Caco-2 (cell line): ENCODE data around the gene TRIM48. TPM values are rescaled to one million over a fixed set of nuclear protein-coding genes. Genes with fewer than 3 reads are reported as not detected.
"Not testable (repeated sequence)": the region's sequence is repeated elsewhere in the genome, so short reads cannot be mapped to it uniquely, and the experiment has no call there.

Experiments used
- Bru-seq: library from RNA; stranded (reverse); fragments of 400-500 nt; gene quantifications from one replicate; lab custom pipeline; 2021; lab: Mats Ljungman, UMichigan
- BruChase-seq, 2 experiments: library from RNA; stranded (reverse); fragments of 400-500 nt; gene quantifications; one replicate each; lab custom pipeline; 2021; lab: Mats Ljungman, UMichigan
- BruUV-seq: library from RNA; stranded (reverse); fragments of 400-500 nt; replicated peaks from 2 replicates; lab custom pipeline; 2021; lab: Mats Ljungman, UMichigan
- CTCF ChIA-PET: fragments of 300-600 bp; sonication (Branson Sonifier 250); formaldehyde crosslinking; loops from one replicate; lab custom pipeline; 2022; ENCODE audit warnings: antibody characterized with exemption; lab: Charles Lee
- POLR2A ChIA-PET: fragments of 300-600 bp; sonication (Branson Sonifier 250); formaldehyde crosslinking; loops from one replicate; lab custom pipeline; 2022; ENCODE audit warnings: antibody characterized with exemption; lab: Charles Lee
- DNase-seq, 2 experiments: peaks; one replicate each; pipeline versions ENCODE4 v3.0.0 to v3.0.0-alpha.2; 2020 to 2022
- H3K27me3 ChIP-seq: replicated peaks from 2 replicates; pipeline ENCODE4 v1.6.0; 2011; ENCODE audit warnings: low read length; ENCODE audit not compliant: control insufficient read depth, insufficient read depth
- H3K36me3 ChIP-seq: 2 replicates; pipeline ENCODE4 v1.5.1; 2011; ENCODE audit warnings: low read length; ENCODE audit not compliant: control insufficient read depth, insufficient read depth
- H3K4me1 ChIP-seq: fragments of 250-450 bp; sonication (Bioruptor Pico); 2 replicates; pipeline ENCODE4 v1.5.1; 2020; ENCODE audit warnings: mild to moderate bottlenecking
- H3K4me3 ChIP-seq: 2 replicates; pipeline ENCODE4 v1.5.1; 2011; ENCODE audit warnings: low read depth, mild to moderate bottlenecking, control low read depth, low read length
- H3K9me3 ChIP-seq: fragments of 250-450 bp; sonication (Bioruptor Pico); 2 replicates; pipeline ENCODE4 v1.5.1; 2020; ENCODE audit warnings: mild to moderate bottlenecking, moderate library complexity
- H3K27ac Mint-ChIP-seq: one replicate; pipeline ENCODE4 v1.8.0; 2022; ENCODE audit warnings: mixed read lengths; ENCODE audit not compliant: unreplicated experiment
- H3K27me3 Mint-ChIP-seq: one replicate; pipeline ENCODE4 v1.8.0; 2022; ENCODE audit warnings: mixed read lengths; ENCODE audit not compliant: insufficient read depth, unreplicated experiment
- H3K36me3 Mint-ChIP-seq: one replicate; pipeline ENCODE4 v1.8.0; 2022; ENCODE audit warnings: mild to moderate bottlenecking, mixed read lengths; ENCODE audit not compliant: insufficient read depth, unreplicated experiment
- H3K4me1 Mint-ChIP-seq: one replicate; pipeline ENCODE4 v1.8.0; 2022; ENCODE audit warnings: low read depth, mixed read lengths; ENCODE audit not compliant: unreplicated experiment
- H3K4me3 Mint-ChIP-seq: one replicate; pipeline ENCODE4 v1.8.0; 2022; ENCODE audit warnings: mild to moderate bottlenecking, moderate library complexity, mixed read lengths; ENCODE audit not compliant: unreplicated experiment
- H3K9me3 Mint-ChIP-seq: one replicate; pipeline ENCODE4 v1.8.0; 2022; ENCODE audit warnings: mixed read lengths; ENCODE audit not compliant: unreplicated experiment
- intact Hi-C: fragments of 100-400 bp; cut with micrococcal nuclease; formaldehyde crosslinking; loops from one replicate; pipeline ENCODE4 v1.10.0; 2022; ENCODE audit not compliant: unreplicated experiment
- long read RNA-seq: library from polyadenylated mRNA; stranded (forward); transcript quantifications from one replicate; pipeline ENCODE4 v2.0.0, GENCODE V29; 2022
- total RNA-seq: library from RNA; stranded (reverse); gene quantifications from 2 replicates; pipeline ENCODE4 v1.2.3, GENCODE V29; 2022
- TF ChIP-seq, protein P1 (sequence below), 2 experiments: fragments of 200-600 bp in 1 of 2; IDR thresholded peaks; 1 replicate in 1 of 2; 2 replicates in 1 of 2; pipeline versions ENCODE4 v1.5.1 to v1.8.0; 2011 to 2022; ENCODE audit warnings: antibody characterized with exemption in 1 of 2, control low read depth in 1 of 2, inconsistent platforms in 1 of 2, low read depth in 1 of 2, low read length in 1 of 2, mild to moderate bottlenecking in 1 of 2, moderate library complexity in 1 of 2; ENCODE audit not compliant: insufficient read depth in 1 of 2, severe bottlenecking in 1 of 2, unreplicated experiment in 1 of 2

Gene TRIM48
- total RNA-seq (not detected in 2 replicates), Bru-seq, nascent RNA (percentile 8 among the genes with signal in this experiment), BruChase-seq, experiment 1, labeled RNA remaining after a 2-hour chase (not detected), BruChase-seq, experiment 2, labeled RNA remaining after a 6-hour chase (not detected)
- long read RNA-seq, result 0 reads

DNA sequence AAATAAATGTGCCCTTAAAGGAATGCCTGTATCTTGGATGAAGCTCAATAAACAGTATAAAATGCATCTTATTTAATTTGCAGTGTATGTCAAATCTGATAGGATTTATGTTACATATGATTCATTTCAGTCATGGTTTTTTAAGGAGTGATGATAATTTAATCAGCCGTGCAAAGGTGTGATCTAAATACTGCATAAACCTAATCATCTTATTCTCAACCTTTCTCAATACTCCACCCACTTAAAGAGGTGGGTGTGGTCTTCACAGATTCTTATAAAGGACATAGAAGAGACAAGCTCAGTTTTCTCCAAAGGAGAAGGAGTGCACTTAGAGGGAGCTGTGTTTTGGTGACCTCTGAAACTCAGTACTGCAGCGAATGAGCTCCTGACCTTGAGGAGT lies at the start of gene TRIM48:
TRIM48 (plus strand) TSS at position 301 of the 400 bp plus-strand sequence. CDS start 113 bp downstream, outside the sequence.
- H3K4me1 ChIP-seq, BruUV-seq, H3K9me3 ChIP-seq, H3K9me3 Mint-ChIP-seq, H3K36me3 Mint-ChIP-seq, H3K36me3 ChIP-seq, H3K4me3 Mint-ChIP-seq, H3K4me3 ChIP-seq, H3K27ac Mint-ChIP-seq, H3K27me3 ChIP-seq, DNase-seq, POLR2A ChIA-PET, H3K27me3 Mint-ChIP-seq, CTCF ChIA-PET, H3K4me1 Mint-ChIP-seq: not testable (repeated sequence)
- intact Hi-C loops, result loop anchor here (10.0 kb wide), 1 partner anchor 57 kb away; no protein-coding TSS in a partner anchor

GRCh38 chr11:55238316-55238715 lies 23.6 kb upstream of the TRIM48 start:
- H3K9me3 Mint-ChIP-seq, result peaks cover 32% of the 10 kb centered on the region

GRCh38 chr11:55263081-55263480 lies 1.1 kb downstream of the TRIM48 start:
- POLR2A ChIA-PET, result no interaction called here
- H3K4me1 ChIP-seq, result no peaks in the 10 kb centered on the region
- H3K27me3 Mint-ChIP-seq, result no peaks in the 10 kb centered on the region
- H3K27ac Mint-ChIP-seq, result no peak overlapping the region
- TF ChIP-seq, protein P1, sequence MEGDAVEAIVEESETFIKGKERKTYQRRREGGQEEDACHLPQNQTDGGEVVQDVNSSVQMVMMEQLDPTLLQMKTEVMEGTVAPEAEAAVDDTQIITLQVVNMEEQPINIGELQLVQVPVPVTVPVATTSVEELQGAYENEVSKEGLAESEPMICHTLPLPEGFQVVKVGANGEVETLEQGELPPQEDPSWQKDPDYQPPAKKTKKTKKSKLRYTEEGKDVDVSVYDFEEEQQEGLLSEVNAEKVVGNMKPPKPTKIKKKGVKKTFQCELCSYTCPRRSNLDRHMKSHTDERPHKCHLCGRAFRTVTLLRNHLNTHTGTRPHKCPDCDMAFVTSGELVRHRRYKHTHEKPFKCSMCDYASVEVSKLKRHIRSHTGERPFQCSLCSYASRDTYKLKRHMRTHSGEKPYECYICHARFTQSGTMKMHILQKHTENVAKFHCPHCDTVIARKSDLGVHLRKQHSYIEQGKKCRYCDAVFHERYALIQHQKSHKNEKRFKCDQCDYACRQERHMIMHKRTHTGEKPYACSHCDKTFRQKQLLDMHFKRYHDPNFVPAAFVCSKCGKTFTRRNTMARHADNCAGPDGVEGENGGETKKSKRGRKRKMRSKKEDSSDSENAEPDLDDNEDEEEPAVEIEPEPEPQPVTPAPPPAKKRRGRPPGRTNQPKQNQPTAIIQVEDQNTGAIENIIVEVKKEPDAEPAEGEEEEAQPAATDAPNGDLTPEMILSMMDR (IDR thresholded peaks at IDR 0.05; ENCODE audit: insufficient read depth in 1 of 2, low read depth in 1 of 2, low read length in 1 of 2, severe bottlenecking in 1 of 2, unreplicated experiment in 1 of 2), result no peak
- H3K36me3 Mint-ChIP-seq, result no peaks in the 10 kb centered on the region
- intact Hi-C loops, result loop anchor here (10.0 kb wide), 1 partner anchor 58 kb away; no protein-coding TSS in a partner anchor
- H3K4me3 ChIP-seq, result no peak overlapping the region
- H3K27me3 ChIP-seq, result no peaks in the 10 kb centered on the region
- H3K4me3 Mint-ChIP-seq, result no peak overlapping the region
- no peaks in the 10 kb centered on the region for H3K9me3 ChIP-seq
- DNase-seq, result no peak
- H3K4me1 Mint-ChIP-seq, result no peaks in the 10 kb centered on the region
- no peaks in the 10 kb centered on the region for H3K36me3 ChIP-seq
- BruUV-seq, result no TSS peak
- no peaks in the 10 kb centered on the region for H3K9me3 Mint-ChIP-seq
- CTCF ChIA-PET, result no interaction called here

More at GRCh38 chr11:55238316-55238715, 23.6 kb upstream of the TRIM48 start:
- CTCF ChIA-PET, intact Hi-C loops, H3K9me3 ChIP-seq, H3K4me3 Mint-ChIP-seq, H3K36me3 ChIP-seq, BruUV-seq, H3K4me3 ChIP-seq, H3K4me1 ChIP-seq, H3K36me3 Mint-ChIP-seq, H3K27me3 ChIP-seq, H3K27me3 Mint-ChIP-seq, H3K4me1 Mint-ChIP-seq, POLR2A ChIA-PET, H3K27ac Mint-ChIP-seq: not testable (repeated sequence)
- peak in 1 of 2 experiments; percentile 14 for DNase-seq

Other genes starting within 250 kb of the TRIM48 start
- not detected in 2 replicates for gene OR4A16, start 81.0 kb downstream of the TRIM48 start, total RNA-seq
- not detected in 2 replicates for gene OR4A15, start 105.8 kb downstream of the TRIM48 start, total RNA-seq